HEK293T (cell line): ENCODE measurements around the gene NOMO2.
"Not testable (repeated sequence)": the region's sequence is repeated elsewhere in the genome, so short reads cannot be mapped to it uniquely, and the experiment has no call there.

ENCODE experiments used
- SUZ12 ChIP-seq: fragments of 450-650 bp; IDR thresholded peaks from 2 replicates; pipeline ENCODE4 v1.6.1; 2016; ENCODE audit warnings: mild to moderate bottlenecking
- TARDBP ChIP-seq: fragments of 450-650 bp; IDR thresholded peaks from 2 replicates; pipeline ENCODE4 v1.6.1; 2016

GRCh38 chr16:18597319-18597718 is 35.4 kb upstream of the NOMO2 start:
- not testable (repeated sequence) for TF ChIP-seq TARDBP, SUZ12
